KMS-11 (cell line): ENCODE measurements around the gene CPNE8.

ENCODE experiments used
- H2AFZ ChIP-seq: fragments of 200-600 bp; sonication (generic); 2 replicates; pipeline ENCODE4 v1.6.1; 2016; ENCODE audit warnings: antibody characterized with exemption, mixed run types, low read depth
- H3K27ac ChIP-seq: fragments of 200-600 bp; sonication (generic); 2 replicates; pipeline ENCODE4 v1.6.1; 2016; ENCODE audit warnings: mild to moderate bottlenecking, mixed run types
- H3K27me3 ChIP-seq: fragments of 200-600 bp; sonication (generic); 2 replicates; pipeline ENCODE4 v1.6.1; 2017; ENCODE audit warnings: mild to moderate bottlenecking, low read depth, mixed run types, moderate library complexity; ENCODE audit not compliant: insufficient read depth
- H3K36me3 ChIP-seq: fragments of 200-600 bp; sonication (generic); 2 replicates; pipeline ENCODE4 v1.6.1; 2017; ENCODE audit warnings: mild to moderate bottlenecking, mixed run types; ENCODE audit not compliant: insufficient read depth
- H3K4me1 ChIP-seq: fragments of 200-600 bp; sonication (generic); 2 replicates; pipeline ENCODE4 v1.6.1; 2016; ENCODE audit warnings: mild to moderate bottlenecking, low read depth, mixed run types; ENCODE audit not compliant: poor library complexity, severe bottlenecking
- H3K4me2 ChIP-seq: fragments of 200-600 bp; sonication (generic); 2 replicates; pipeline ENCODE4 v1.7.0; 2016; ENCODE audit warnings: mild to moderate bottlenecking, mixed run types
- H3K4me3 ChIP-seq: fragments of 200-600 bp; sonication (generic); IDR thresholded peaks from 2 replicates; pipeline ENCODE4 v1.6.1; 2017; ENCODE audit warnings: low read depth, low read length, mixed read lengths; ENCODE audit not compliant: insufficient read depth
- H3K79me2 ChIP-seq: fragments of 200-600 bp; sonication (generic); 2 replicates; pipeline ENCODE4 v1.6.1; 2016; ENCODE audit warnings: low read depth, mixed run types; ENCODE audit not compliant: insufficient read depth
- H3K9ac ChIP-seq: fragments of 200-600 bp; sonication (generic); 2 replicates; pipeline ENCODE4 v1.6.1; 2016; ENCODE audit warnings: mild to moderate bottlenecking, mixed run types
- H4K20me1 ChIP-seq: fragments of 200-600 bp; sonication (generic); 2 replicates; pipeline ENCODE4 v1.6.1; 2016; ENCODE audit warnings: mild to moderate bottlenecking, mixed run types; ENCODE audit not compliant: insufficient read depth
- TF ChIP-seq, protein P1 (sequence below): fragments of 200-600 bp; sonication (generic); conservative IDR thresholded peaks from 2 replicates; pipeline ENCODE4 v1.6.1; 2017; ENCODE audit warnings: low read depth, mild to moderate bottlenecking, antibody characterized with exemption, low read length, moderate library complexity, mixed read lengths

The CPNE8 gene

DNA sequence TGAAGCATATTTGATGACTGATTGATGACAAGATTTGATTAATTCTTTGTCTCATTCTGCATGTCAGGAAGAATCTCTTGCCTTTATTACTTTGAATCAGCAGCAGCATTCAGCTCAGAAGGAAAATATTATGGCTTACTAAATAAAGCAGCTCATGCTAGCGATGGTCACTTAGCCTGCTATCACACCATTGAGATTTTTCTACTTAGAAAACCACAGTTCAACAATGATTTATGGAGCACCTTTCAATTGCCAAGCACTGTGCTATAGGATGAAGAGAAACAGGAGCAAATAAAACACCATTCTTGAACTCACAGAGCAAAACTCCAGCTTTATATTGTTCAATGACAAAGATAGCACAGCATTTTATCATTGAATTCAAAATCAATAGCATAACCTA, 197.7 kb downstream of the CPNE8 start:
- H3K27me3 ChIP-seq, result no peaks in the 10 kb centered on the region
- TF ChIP-seq, protein P1, sequence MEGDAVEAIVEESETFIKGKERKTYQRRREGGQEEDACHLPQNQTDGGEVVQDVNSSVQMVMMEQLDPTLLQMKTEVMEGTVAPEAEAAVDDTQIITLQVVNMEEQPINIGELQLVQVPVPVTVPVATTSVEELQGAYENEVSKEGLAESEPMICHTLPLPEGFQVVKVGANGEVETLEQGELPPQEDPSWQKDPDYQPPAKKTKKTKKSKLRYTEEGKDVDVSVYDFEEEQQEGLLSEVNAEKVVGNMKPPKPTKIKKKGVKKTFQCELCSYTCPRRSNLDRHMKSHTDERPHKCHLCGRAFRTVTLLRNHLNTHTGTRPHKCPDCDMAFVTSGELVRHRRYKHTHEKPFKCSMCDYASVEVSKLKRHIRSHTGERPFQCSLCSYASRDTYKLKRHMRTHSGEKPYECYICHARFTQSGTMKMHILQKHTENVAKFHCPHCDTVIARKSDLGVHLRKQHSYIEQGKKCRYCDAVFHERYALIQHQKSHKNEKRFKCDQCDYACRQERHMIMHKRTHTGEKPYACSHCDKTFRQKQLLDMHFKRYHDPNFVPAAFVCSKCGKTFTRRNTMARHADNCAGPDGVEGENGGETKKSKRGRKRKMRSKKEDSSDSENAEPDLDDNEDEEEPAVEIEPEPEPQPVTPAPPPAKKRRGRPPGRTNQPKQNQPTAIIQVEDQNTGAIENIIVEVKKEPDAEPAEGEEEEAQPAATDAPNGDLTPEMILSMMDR, result no peak
- no peak overlapping the region for H3K4me3 ChIP-seq
- H3K9ac ChIP-seq, result no peak overlapping the region
- H3K4me2 ChIP-seq, result no peak overlapping the region
- H3K27ac ChIP-seq, result no peak overlapping the region
- no peak overlapping the region for H2AFZ ChIP-seq
- no peaks in the 10 kb centered on the region for H3K79me2 ChIP-seq
- no peaks in the 10 kb centered on the region for H4K20me1 ChIP-seq
- no peaks in the 10 kb centered on the region for H3K36me3 ChIP-seq
- H3K4me1 ChIP-seq, result no peaks in the 10 kb centered on the region

DNA sequence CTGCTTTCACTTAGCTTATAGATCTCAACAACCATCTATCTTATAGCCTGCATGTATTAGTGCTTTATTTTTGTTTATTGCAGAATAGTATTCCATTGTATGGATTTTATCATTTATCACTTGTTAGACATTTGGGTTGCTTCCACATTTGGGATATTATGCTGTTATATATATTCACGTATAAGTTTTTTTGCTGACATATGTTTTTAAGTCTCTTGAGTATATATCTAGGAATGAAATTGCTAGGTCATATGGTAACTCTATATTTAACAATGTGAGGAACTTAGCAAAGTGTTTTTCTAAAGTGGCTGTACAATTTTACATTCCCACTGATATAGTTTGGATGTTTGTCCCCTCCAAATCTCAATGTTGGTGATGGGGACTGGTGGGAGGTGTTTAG, 208.1 kb downstream of the CPNE8 start:
- Histone ChIP-seq H3K4me3 (no peak overlapping the region), H3K79me2 (no peaks in the 10 kb centered on the region), H3K36me3 (no peaks in the 10 kb centered on the region), H3K27ac (no peak overlapping the region), H3K4me1 (no peaks in the 10 kb centered on the region), H2AFZ (no peak overlapping the region), H3K27me3 (no peaks in the 10 kb centered on the region), H3K9ac (no peak overlapping the region), H4K20me1 (no peaks in the 10 kb centered on the region), H3K4me2 (no peak overlapping the region)
- TF ChIP-seq, protein P1, result no peak

DNA sequence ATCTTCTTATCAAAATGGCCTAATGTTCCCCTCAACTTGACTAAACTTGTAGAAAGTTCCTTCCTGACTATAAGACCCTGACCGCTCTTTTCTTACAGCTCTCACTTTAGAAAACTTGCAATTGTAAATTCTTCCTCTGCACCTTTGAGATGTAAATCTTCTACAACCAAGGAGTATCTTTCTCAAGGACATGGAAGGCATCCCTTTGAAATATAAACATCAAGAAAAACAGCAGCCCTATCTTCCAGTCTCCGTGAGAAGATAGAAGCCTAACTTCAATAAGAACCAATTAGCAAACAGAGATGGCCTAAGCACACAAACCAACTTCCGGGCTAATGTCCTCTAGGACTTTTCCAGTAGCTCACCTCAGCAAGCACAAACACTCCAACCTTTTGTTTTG, 210.3 kb downstream of the CPNE8 start:
- Histone ChIP-seq H3K9ac (no peak overlapping the region), H3K4me2 (no peak overlapping the region), H4K20me1 (no peaks in the 10 kb centered on the region), H3K36me3 (no peaks in the 10 kb centered on the region), H3K79me2 (no peaks in the 10 kb centered on the region), H3K4me1 (no peaks in the 10 kb centered on the region), H3K4me3 (no peak overlapping the region), H3K27me3 (no peaks in the 10 kb centered on the region), H2AFZ (no peak overlapping the region), H3K27ac (no peak overlapping the region)
- TF ChIP-seq, protein P1, result no peak

DNA sequence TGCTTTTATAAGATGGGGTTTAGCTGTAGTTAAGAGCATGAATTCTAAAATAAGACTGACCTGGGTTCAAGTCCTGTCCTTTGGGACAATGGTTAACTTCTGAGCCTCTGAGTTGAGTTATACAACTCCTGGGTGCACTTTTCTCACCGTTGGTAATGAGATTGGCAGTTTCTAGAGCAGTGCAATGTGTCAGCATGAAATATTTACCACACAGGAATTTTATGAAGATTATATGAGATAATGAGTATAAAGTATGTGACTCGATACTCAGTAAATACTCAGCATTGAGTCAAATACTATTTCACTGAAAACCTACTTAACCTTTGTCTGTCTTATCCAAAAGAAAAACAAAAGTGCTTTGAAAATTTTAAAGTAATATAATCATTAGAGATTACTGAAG, 214.2 kb downstream of the CPNE8 start:
- H3K36me3 ChIP-seq, result no peaks in the 10 kb centered on the region
- H3K4me2 ChIP-seq, result no peak overlapping the region
- H3K79me2 ChIP-seq, result no peaks in the 10 kb centered on the region

More for the DNA sequence above, 214.2 kb downstream of the CPNE8 start:
- H3K4me3 ChIP-seq, result no peak overlapping the region
- no peaks in the 10 kb centered on the region for H3K4me1 ChIP-seq
- no peaks in the 10 kb centered on the region for H3K27me3 ChIP-seq
- no peak overlapping the region for H3K27ac ChIP-seq
- H2AFZ ChIP-seq, result no peak overlapping the region
- no peaks in the 10 kb centered on the region for H4K20me1 ChIP-seq
- TF ChIP-seq, protein P1, result no peak
- no peak overlapping the region for H3K9ac ChIP-seq
